Measurements from ENCODE around the gene CDKN2B-AS1.
A peak's percentile ranks its signal among the peaks of the same experiment; 100 is the strongest.

Gene CDKN2B-AS1

DNA sequence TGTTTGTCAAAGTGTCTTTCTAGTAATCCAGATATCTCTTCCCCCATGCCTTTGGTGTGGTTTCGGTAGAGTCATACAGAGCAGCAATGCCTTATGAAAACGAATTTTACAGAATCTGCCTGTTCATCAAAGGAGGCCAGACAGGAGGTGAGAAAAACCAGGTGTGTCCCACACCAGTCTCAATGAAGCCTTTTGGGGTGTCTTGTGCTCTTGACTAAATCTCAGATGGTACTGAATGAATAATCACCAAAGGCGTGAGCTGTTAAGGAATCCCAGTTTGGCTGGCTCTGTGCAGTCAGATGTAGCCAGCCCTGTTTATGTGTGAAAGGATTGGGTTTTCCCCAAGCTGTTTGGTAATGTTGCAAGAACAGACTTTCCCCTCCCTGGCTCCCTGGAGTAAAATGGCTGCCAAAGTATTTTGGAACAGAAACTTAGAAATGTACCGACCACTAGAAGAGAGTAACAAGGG lies 85.3 kb downstream of the CDKN2B-AS1 start:
- peak overlapping the region; percentile 3 for H3K27ac ChIP-seq (ENCODE audit: low read depth, low read length)
- WGBS (ENCODE audit: extremely low coverage, insufficient coverage, low lambda C conversion rate) = no CpG with 5 or more reads among the region's 4 CpGs

DNA sequence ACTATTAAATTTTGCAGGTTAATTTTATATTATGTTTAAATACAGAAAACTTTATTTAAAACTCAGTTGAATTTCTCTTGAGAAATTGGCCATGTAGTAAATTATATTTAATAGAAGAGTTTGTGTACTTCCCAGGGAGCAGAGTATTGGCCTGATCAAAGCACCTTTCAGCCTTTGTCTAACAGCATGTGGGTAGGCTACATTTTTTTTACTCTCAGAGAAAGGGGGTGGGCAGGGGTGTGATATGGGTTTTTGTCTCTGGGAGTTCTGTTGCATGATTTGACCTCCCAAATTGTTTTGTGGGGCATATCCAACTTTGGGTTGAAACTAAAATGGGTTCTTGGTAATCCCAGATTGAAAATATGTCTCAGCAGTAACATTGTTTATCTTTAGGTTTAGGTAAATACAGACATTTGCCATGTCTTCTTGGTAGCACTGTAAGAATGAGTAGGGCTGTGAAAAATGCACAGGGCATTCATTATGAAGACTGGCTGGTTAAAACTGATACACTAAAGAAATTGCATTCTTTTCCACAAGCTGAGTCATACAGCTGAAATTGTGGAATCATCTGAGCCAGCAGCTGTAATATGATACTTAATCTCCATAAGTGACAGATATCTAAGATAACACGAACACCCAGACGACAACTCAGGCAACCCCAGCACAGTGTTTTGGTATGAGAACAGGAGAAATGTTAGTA lies 89.9 kb downstream of the CDKN2B-AS1 start:
- no peak overlapping the region for H2BK120ac ChIP-seq (ENCODE audit: low read depth, low read length)
- H3K4me1 ChIP-seq (ENCODE audit: control insufficient read depth, low read depth, low read length) = peaks cover 5% of the 10 kb centered on the region
- no peaks in the 10 kb centered on the region for H3K27me3 ChIP-seq (ENCODE audit: insufficient read depth, low read length, poor library complexity)
- peak overlapping the region; percentile 56 for H3K18ac ChIP-seq (ENCODE audit: low read length)
- H4K5ac ChIP-seq (ENCODE audit: low read length) = no peak overlapping the region
- H2BK15ac ChIP-seq (replicated peaks; ENCODE audit: low read depth) = peak overlapping the region; percentile 88
- H3K79me2 ChIP-seq (ENCODE audit: control insufficient read depth, insufficient read depth, low read length) = no peaks in the 10 kb centered on the region
- no peaks in the 10 kb centered on the region for H3K36me3 ChIP-seq (ENCODE audit: control insufficient read depth, insufficient read depth, low read length)
- peak; percentile 70 for DNase-seq
- H2AK5ac ChIP-seq (ENCODE audit: low read length) = no peak overlapping the region
- H4K8ac ChIP-seq (ENCODE audit: low read depth, low read length) = no peak overlapping the region
- H3K79me1 ChIP-seq (ENCODE audit: low read length) = no peaks in the 10 kb centered on the region
- H3K27ac ChIP-seq (ENCODE audit: low read depth, low read length) = peak overlapping the region; percentile 11
- no peak overlapping the region for H3K4me3 ChIP-seq (ENCODE audit: low read length)
- no CpG with 5 or more reads among the region's 2 CpGs for WGBS (ENCODE audit: extremely low coverage, insufficient coverage, low lambda C conversion rate)
- H3K4ac ChIP-seq (ENCODE audit: low read depth, low read length) = peak overlapping the region; percentile 16
- no peak overlapping the region for H3K9ac ChIP-seq (ENCODE audit: low read length)
- no peak overlapping the region for H2BK5ac ChIP-seq (ENCODE audit: low read length)
- no peak overlapping the region for H3K56ac ChIP-seq (ENCODE audit: low read length)
- no peak overlapping the region for H3K23ac ChIP-seq (ENCODE audit: low read length)
- H3K4me2 ChIP-seq (ENCODE audit: low read length) = no peak overlapping the region

More for the DNA sequence above, 85.3 kb downstream of the CDKN2B-AS1 start:
- Histone ChIP-seq H3K4me3 (ENCODE audit: low read length) (no peak overlapping the region), H4K5ac (ENCODE audit: low read length) (no peak overlapping the region), H2BK120ac (ENCODE audit: low read depth, low read length) (no peak overlapping the region), H3K36me3 (ENCODE audit: control insufficient read depth, insufficient read depth, low read length) (no peaks in the 10 kb centered on the region), H3K4me2 (ENCODE audit: low read length) (no peak overlapping the region), H3K18ac (ENCODE audit: low read length) (no peak overlapping the region), H3K9ac (ENCODE audit: low read length) (no peak overlapping the region), H3K23ac (ENCODE audit: low read length) (no peak overlapping the region), H4K8ac (ENCODE audit: low read depth, low read length) (no peak overlapping the region), H3K79me2 (ENCODE audit: control insufficient read depth, insufficient read depth, low read length) (no peaks in the 10 kb centered on the region), H3K4ac (ENCODE audit: low read depth, low read length) (no peak overlapping the region), H3K79me1 (ENCODE audit: low read length) (no peaks in the 10 kb centered on the region), H2BK5ac (ENCODE audit: low read length) (no peak overlapping the region), H2BK15ac (replicated peaks; ENCODE audit: low read depth) (no peak overlapping the region), H3K56ac (ENCODE audit: low read length) (no peak overlapping the region), H2AK5ac (ENCODE audit: low read length) (no peak overlapping the region), H3K4me1 (ENCODE audit: control insufficient read depth, low read depth, low read length) (peaks cover 5% of the 10 kb centered on the region), H3K27me3 (ENCODE audit: insufficient read depth, low read length, poor library complexity) (no peaks in the 10 kb centered on the region)
- DNase-seq = no peak

DNA sequence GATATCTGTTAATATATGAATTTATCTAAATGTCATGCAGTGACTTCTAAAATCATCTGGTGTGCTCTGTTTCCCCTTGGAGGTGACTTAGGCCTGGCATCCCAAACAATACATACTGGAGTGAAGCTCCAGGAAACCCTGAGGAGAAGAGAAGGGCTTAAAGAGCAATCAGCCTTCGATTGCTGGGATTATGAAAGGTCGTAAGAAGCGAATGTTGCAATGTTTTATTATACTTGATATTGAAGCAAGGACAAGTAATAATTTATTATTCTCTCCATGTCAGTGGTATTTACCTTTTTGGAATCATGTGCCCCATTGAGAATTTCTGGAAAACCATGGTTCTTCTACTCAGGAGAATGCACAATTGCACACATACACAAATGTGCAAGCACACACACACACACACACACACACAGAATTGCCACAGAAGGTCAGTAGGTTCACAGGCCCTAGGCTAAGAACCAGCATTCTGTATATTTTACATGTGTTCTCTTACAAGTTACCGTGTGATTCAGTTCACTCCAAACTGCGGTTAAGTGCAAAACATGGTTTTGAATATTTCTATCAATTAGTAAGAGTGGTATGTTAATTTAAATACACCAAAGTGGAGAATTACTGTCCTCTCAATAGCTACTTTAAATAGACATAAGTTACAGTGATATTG lies 93.6 kb downstream of the CDKN2B-AS1 start:
- no CpG with 5 or more reads among the region's 5 CpGs for WGBS (ENCODE audit: extremely low coverage, insufficient coverage, low lambda C conversion rate)

DNA sequence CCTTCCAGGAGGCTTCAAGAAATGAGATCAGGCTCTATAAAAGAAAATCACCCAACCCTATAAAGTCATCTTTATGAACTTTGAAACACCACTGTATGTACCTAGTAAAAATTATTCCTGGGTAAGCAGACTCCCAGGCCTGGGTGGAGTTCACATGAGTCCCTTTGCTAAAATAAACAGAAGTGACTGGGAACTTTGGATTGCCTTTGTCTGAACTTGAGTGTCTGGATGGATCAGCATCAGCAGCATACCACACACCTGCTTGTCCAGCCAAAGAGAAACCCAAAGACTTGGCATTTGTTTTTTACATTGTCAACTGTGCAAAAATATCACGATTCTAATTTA lies 94.1 kb downstream of the CDKN2B-AS1 start:
- H2AK5ac ChIP-seq (ENCODE audit: low read length) = no peak overlapping the region
- no peak overlapping the region for H3K4me2 ChIP-seq (ENCODE audit: low read length)
- no peak overlapping the region for H3K23ac ChIP-seq (ENCODE audit: low read length)
- H3K4me1 ChIP-seq (ENCODE audit: control insufficient read depth, low read depth, low read length) = peaks cover 5% of the 10 kb centered on the region
- no peak overlapping the region for H3K4ac ChIP-seq (ENCODE audit: low read depth, low read length)
- no peaks in the 10 kb centered on the region for H3K27me3 ChIP-seq (ENCODE audit: insufficient read depth, low read length, poor library complexity)
- no peak overlapping the region for H3K4me3 ChIP-seq (ENCODE audit: low read length)
- no peak for DNase-seq
- no peaks in the 10 kb centered on the region for H3K79me2 ChIP-seq (ENCODE audit: control insufficient read depth, insufficient read depth, low read length)
- H3K9ac ChIP-seq (ENCODE audit: low read length) = no peak overlapping the region
- H2BK15ac ChIP-seq (replicated peaks; ENCODE audit: low read depth) = no peak overlapping the region
- no peak overlapping the region for H2BK120ac ChIP-seq (ENCODE audit: low read depth, low read length)
- no peak overlapping the region for H4K5ac ChIP-seq (ENCODE audit: low read length)
- H3K79me1 ChIP-seq (ENCODE audit: low read length) = no peaks in the 10 kb centered on the region
- WGBS (ENCODE audit: extremely low coverage, insufficient coverage, low lambda C conversion rate) = no CpG with 5 or more reads among the region's 1 CpG
- H3K18ac ChIP-seq (ENCODE audit: low read length) = no peak overlapping the region
- H3K36me3 ChIP-seq (ENCODE audit: control insufficient read depth, insufficient read depth, low read length) = no peaks in the 10 kb centered on the region
- no peak overlapping the region for H4K8ac ChIP-seq (ENCODE audit: low read depth, low read length)
- H3K56ac ChIP-seq (ENCODE audit: low read length) = no peak overlapping the region
- no peak overlapping the region for H3K27ac ChIP-seq (ENCODE audit: low read depth, low read length)
- H2BK5ac ChIP-seq (ENCODE audit: low read length) = no peak overlapping the region

More for the DNA sequence above, 93.6 kb downstream of the CDKN2B-AS1 start:
- Histone ChIP-seq H2BK5ac (ENCODE audit: low read length) (no peak overlapping the region), H3K4me2 (ENCODE audit: low read length) (no peak overlapping the region), H4K8ac (ENCODE audit: low read depth, low read length) (no peak overlapping the region), H3K79me2 (ENCODE audit: control insufficient read depth, insufficient read depth, low read length) (no peaks in the 10 kb centered on the region), H3K4me3 (ENCODE audit: low read length) (no peak overlapping the region), H2BK15ac (replicated peaks; ENCODE audit: low read depth) (no peak overlapping the region), H3K9ac (ENCODE audit: low read length) (no peak overlapping the region), H3K18ac (ENCODE audit: low read length) (no peak overlapping the region), H2AK5ac (ENCODE audit: low read length) (no peak overlapping the region), H3K4ac (ENCODE audit: low read depth, low read length) (peak overlapping the region; percentile 12), H3K23ac (ENCODE audit: low read length) (no peak overlapping the region), H3K36me3 (ENCODE audit: control insufficient read depth, insufficient read depth, low read length) (no peaks in the 10 kb centered on the region), H3K4me1 (ENCODE audit: control insufficient read depth, low read depth, low read length) (peaks cover 5% of the 10 kb centered on the region), H3K56ac (ENCODE audit: low read length) (no peak overlapping the region), H2BK120ac (ENCODE audit: low read depth, low read length) (no peak overlapping the region), H3K27ac (ENCODE audit: low read depth, low read length) (no peak overlapping the region), H3K27me3 (ENCODE audit: insufficient read depth, low read length, poor library complexity) (no peaks in the 10 kb centered on the region), H3K79me1 (ENCODE audit: low read length) (no peaks in the 10 kb centered on the region), H4K5ac (ENCODE audit: low read length) (no peak overlapping the region)
- DNase-seq = no peak

DNA sequence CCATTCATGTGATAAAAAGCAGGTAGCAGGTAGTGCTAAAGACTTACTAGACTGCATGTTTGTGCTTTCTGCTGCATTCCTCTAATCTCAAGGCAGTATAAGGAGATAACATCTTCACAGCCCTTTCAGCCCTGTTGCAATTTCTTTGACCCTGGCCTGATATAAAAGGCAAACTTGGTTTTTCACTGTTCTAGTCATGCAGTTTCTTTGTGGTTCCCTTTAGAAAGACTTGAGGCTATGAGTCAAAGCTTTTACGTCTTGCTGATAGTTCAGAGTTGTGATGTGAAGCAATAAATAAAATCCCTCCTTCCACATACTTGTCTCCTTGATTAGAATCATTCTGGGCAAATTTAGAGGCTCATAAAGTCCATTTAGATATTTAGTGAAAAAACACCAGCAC lies 103.1 kb downstream of the CDKN2B-AS1 start:
- no CpG with 5 or more reads among the region's 1 CpG for WGBS (ENCODE audit: extremely low coverage, insufficient coverage, low lambda C conversion rate)
- peak; percentile 77 for DNase-seq

More for the DNA sequence above, 103.1 kb downstream of the CDKN2B-AS1 start:
- H3K79me2 ChIP-seq (ENCODE audit: control insufficient read depth, insufficient read depth, low read length) = no peaks in the 10 kb centered on the region
- no peaks in the 10 kb centered on the region for H3K27me3 ChIP-seq (ENCODE audit: insufficient read depth, low read length, poor library complexity)
- no peak overlapping the region for H3K9ac ChIP-seq (ENCODE audit: low read length)
- H2BK15ac ChIP-seq (replicated peaks; ENCODE audit: low read depth) = no peak overlapping the region
- H3K79me1 ChIP-seq (ENCODE audit: low read length) = no peaks in the 10 kb centered on the region
- H3K4me3 ChIP-seq (ENCODE audit: low read length) = no peak overlapping the region
- H4K8ac ChIP-seq (ENCODE audit: low read depth, low read length) = no peak overlapping the region
- H3K27ac ChIP-seq (ENCODE audit: low read depth, low read length) = no peak overlapping the region
- H3K4me1 ChIP-seq (ENCODE audit: control insufficient read depth, low read depth, low read length) = peaks cover 3% of the 10 kb centered on the region
- no peak overlapping the region for H2BK5ac ChIP-seq (ENCODE audit: low read length)
- no peak overlapping the region for H3K56ac ChIP-seq (ENCODE audit: low read length)
- H3K23ac ChIP-seq (ENCODE audit: low read length) = no peak overlapping the region
- H2AK5ac ChIP-seq (ENCODE audit: low read length) = no peak overlapping the region
- H3K4ac ChIP-seq (ENCODE audit: low read depth, low read length) = no peak overlapping the region
- H3K18ac ChIP-seq (ENCODE audit: low read length) = no peak overlapping the region
- no peak overlapping the region for H2BK120ac ChIP-seq (ENCODE audit: low read depth, low read length)
- H4K5ac ChIP-seq (ENCODE audit: low read length) = no peak overlapping the region
- no peaks in the 10 kb centered on the region for H3K36me3 ChIP-seq (ENCODE audit: control insufficient read depth, insufficient read depth, low read length)
- no peak overlapping the region for H3K4me2 ChIP-seq (ENCODE audit: low read length)

Data from mesendoderm (in vitro differentiated cells).